GM19395 (cell line): Measurements from ENCODE around the gene HRNR.
"Not testable (repeated sequence)": the region's sequence is repeated elsewhere in the genome, so short reads cannot be mapped to it uniquely, and the experiment has no call there.

Experiments used
- ATAC-seq: cut with Tn5 transposase; IDR thresholded peaks from one replicate; pipeline ENCODE4 v1.9.1; 2021; ENCODE audit warnings: mild to moderate bottlenecking, moderate library complexity; ENCODE audit not compliant: unreplicated experiment

The HRNR gene

DNA sequence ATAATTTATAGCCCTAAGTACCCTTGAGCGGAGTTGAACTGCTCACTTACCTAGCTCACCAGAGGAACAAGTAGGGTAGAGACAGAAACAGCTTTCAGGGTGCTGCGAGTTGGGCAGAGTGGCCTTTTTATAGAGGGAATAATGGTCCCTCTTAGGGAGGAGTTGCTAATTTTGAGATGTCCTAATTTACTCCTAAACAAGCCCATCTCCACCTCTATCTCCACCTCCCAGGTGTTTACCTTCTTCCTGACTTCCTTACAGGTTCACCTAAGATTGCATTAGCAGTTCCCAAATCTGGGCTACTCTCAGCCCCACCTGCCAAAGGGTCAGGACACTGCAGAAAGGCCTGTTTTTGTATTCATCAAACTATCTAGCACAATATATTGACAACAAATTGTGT, at the start of gene HRNR:
TSS of gene HRNR (minus strand) at position 101 of the 400 bp plus-strand sequence. CDS start 940 bp downstream, outside the sequence.
- ATAC-seq, result no peak

GRCh38 chr1:152256394-152256793, 32.4 kb upstream of the HRNR start:
- not testable (repeated sequence) for ATAC-seq

DNA sequence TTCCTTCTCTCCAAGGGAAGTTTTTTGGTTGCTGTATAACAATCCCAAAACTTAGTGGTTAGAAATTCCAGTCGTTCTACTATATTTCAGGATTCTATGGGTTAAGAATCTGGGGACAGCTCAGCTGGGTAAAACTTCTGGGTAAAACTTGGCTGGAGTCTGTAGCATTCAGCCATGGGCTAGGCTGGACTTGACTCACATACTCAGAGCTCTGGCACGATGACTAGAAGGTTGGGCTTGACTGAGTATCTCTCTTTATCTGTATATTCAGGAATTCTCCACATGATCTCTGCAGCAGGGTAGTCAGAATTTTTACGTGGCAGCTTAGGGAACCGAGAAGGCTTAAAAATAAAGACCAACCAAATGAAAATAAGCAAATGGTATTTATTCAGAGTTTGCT, 28.2 kb upstream of the HRNR start:
- ATAC-seq, result no peak

- no peak for ATAC-seq
Measured at GRCh38 chr1:152251391-152251790, 27.4 kb upstream of the HRNR start.

DNA sequence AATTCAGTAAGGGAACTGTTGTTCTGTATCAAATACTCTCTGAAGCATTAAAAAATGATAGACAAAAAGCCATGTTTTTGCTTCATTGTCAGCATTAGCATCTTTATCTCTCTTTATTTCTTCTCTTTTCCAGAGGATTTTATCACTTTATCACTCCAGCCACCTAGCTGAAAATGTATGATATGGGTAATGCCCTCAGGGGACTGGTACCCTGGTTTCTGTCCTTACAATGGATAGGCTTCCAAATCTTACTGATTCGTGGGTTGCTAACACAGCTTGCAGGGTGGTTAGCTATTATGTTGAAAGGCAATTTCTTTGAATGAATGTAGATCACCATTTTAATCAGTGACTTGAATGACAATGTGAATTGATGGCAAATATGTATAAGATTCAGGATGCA, 23.3 kb upstream of the HRNR start:
- ATAC-seq, result no peak

DNA sequence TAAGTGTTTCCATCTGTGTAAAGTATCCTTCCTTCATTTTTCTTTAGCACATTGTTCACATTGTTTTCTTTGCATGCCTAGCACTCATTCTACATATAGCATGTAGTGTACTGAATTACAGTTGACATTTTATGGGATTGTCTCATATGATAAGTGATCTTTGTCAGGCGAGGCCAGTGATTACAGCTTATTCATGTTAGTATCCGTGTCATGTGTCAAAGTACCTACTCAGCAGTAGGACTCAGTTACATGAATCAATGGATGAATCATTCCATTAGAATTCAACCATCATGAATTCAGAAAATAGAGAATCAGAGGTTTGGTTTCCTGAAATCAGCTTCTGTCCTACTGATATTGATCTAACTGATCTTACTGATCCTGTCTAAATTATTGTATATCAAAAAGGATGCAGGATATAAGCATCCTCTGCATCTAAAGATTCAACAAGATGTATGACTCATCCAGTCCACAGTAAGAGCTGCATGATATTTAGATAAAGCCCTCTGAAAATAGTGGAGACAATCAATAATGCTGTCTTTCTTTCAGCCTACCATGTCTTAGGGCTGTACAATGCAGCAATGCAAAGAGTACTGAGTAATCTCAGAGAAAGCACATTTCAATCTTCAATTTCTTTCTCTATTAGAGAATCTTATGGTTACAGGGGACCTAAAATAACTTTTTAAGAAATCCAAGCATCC, 20.7 kb upstream of the HRNR start:
- ATAC-seq, result no peak

DNA sequence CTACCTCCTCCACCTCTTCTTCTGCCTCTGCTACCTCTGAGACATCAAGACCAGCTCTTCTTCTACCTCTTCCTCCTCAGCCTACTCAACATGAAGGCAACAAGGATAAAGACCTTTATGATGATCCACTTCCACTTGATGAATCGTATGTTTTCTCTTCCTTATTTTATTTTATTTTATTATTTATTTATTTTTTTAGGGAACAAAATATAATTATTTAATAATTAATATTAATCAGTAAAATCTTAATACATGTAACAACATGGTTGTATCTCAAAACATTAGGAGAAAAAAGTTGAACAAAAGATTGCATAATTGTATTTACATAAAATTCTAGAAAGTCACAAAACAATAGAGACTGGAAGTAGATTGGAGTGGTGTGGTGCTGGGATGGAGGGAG, 13.1 kb upstream of the HRNR start:
- no peak for ATAC-seq

- no peak for ATAC-seq
Measured at GRCh38 chr1:152228831-152229230, 4.8 kb upstream of the HRNR start.

DNA sequence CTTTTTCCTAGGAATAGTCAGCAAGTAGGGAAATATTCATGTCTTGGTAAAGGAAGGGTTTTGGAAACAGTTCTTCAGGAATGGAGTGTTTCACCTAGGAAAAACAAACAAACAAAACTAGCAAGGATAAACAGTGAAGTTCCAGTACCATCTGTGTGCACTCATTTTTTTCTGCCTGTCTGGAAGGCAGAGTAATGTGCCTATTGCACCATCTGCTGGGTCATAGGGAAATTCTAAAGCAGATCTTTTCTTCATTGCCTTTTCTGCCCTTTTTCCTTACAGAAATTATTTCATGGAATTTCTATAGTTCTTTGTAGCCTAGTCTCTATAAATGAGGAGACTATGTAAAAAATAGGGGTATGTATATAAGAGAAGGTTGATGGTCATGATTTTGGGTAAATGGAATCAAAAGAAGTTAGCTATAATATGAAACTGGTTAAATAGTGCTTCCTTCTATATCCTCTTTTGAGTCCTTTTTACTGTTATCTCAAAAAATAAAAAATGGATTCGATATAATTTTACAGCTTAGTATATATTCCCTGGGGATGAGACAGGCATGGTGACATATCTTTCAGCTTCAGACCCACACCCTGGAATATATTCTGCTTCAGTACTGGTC, 3.4 kb upstream of the HRNR start:
- no peak for ATAC-seq

DNA sequence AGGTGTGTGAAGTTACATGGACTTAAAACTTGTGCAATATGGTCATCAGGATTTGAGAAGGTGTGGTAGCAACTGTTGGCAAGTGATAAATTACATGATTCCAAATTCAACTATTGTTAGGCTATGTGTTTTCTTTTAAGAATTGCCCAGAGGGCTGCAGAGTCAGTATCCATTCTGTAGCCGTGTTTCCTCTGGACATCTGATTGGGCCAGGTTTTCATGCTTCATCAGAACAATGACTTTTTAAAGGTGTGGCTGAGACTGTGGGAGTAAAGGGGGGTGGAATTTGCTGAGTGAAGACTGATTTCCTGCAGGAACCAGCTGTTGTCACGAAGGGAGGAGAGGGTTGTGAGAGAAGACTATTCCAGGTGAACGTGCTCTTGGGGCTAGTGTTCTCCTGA, 1.7 kb upstream of the HRNR start:
- no peak for ATAC-seq

DNA sequence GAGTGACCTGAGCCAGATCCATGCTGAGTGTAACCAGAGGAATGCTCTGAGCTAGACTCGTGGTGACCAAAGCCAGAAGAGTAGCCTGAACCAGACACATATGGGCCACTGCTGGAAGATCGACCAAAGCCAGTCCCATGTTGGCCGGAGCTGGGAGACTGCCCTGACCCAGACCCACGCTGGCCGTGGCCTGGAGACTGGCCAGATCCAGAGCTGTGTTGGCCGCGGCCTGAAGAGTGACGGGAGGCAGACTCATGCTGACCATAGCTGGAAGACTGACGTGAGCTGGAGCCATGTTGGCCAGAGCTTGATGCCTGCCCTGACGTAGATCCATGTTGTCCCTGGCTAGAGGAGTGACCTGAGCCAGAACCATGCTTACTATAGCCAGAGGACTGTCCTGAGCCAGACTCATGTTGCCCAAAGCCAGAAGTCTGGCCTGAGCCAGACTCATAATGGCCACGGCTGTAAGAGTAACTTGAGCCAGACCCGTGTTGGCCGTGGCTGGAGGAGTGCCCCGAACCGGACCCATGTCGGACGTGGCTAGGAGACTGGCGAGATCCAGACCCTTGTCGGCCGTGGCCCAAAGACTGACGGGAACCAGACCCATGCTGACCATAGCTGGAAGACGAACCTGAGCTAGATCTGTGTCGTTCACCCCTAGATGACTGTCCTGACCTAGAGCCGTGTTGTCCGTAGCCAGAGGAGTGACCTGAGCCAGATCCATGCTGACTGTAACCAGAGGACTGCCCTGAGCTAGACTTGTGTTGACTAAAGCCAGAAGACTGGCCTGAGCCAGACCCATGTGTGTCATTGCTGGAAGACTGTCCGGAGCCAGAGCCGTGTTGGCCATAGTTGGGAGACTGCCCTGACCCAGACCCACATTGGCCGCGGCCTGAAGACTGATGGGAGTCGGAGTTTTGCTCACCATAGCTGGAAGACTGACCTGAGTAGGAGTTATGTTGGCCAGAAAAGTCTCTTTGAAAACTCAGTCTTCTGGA, 3.5 kb downstream of the HRNR start:
- no peak for ATAC-seq

DNA sequence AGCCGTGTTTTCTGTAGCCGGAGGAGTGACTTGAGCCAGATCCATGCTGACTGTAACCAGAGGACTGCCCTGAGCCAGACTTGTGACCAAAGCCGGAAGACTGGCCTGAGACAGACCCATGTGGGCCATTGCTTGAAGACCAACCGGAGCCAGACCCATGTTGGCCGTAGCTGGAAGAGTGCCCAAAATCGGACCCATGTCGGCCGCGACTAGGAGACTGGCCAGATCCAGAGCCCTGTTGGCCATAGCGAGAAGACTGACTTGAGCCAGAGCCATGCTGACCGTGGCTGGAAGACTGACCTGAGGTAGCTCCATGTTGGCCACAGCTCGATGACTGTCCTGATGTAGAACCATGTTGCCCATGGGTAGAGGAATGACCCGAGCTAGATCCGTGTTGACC, 4.6 kb downstream of the HRNR start:
- ATAC-seq, result not testable (repeated sequence)

DNA sequence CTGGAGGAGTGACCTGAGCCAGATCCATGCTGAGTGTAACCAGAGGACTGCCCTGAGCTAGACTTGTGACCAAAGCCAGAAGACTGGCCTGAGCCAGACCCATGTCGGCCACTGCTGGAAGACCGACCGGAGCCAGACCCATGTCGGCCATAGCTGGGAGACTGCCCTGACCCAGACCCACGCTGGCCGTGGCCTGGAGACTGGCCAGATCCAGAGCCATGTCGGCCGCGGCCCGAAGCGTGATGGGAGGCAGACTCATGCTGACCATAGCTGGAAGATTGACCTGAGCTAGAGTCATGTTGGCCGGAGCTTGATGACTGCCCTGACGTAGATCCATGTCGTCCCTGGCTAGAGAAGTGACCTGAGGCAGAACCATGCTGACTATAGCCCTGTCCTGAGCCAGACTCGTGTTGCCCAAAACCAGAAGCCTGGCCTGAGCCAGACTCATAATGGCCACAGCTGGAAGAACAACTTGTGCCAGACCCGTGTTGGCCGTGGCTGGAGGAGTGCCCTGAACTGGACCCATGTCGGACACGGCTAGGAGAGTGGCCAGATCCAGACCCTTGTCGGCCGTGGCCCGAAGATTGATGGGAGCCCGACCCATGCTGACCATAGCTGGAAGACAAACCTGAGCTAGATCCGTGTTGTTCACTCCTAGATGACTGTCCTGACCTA, 5.1 kb downstream of the HRNR start:
- no peak for ATAC-seq

GRCh38 chr1:152215604-152216003, 8.4 kb downstream of the HRNR start:
- ATAC-seq, result not testable (repeated sequence)

DNA sequence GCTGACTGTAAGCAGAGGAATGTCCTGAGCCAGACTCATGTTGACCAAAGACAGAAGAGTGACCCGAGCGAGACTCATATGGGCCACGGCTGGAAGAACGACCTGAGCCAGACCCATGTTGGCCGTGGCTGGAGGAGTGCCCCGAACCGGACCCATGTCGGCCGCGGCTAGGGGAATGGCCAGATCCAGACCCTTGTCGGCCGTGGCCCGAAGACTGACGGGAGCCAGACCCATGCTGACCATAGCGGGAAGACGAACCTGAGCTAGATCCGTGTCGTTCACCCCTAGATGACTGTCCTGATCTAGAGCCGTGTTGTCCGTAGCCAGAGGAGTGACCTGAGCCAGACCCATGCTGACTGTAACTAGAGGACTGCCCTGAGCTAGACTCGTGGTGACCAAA, 9.1 kb downstream of the HRNR start:
- not testable (repeated sequence) for ATAC-seq

DNA sequence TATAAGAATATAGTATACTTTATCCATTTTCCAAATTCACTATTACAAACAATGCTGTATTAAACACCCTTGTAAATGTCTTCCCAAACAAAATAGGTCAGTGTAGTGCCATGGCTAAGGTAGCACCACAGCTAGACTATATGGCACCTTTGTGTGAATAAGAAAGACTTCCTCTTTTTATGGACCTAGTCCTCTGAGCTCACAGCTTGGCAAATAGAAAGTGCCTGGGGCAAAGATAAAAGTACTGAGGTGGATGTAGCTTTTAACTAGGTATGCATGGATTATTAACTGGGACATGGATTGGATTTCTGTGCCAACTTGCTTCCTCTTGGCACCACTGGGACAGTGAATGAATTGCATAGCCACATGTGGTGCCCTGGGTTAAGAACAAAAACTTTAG, 25.0 kb downstream of the HRNR start:
- ATAC-seq, result no peak

- ATAC-seq, result no peak
Measured at GRCh38 chr1:152197361-152197941, 26.5 kb downstream of the HRNR start.

- no peak for ATAC-seq
Measured at GRCh38 chr1:152191711-152192110, 32.3 kb downstream of the HRNR start.

- ATAC-seq, result no peak
Measured at GRCh38 chr1:152191260-152191659, 32.7 kb downstream of the HRNR start.

DNA sequence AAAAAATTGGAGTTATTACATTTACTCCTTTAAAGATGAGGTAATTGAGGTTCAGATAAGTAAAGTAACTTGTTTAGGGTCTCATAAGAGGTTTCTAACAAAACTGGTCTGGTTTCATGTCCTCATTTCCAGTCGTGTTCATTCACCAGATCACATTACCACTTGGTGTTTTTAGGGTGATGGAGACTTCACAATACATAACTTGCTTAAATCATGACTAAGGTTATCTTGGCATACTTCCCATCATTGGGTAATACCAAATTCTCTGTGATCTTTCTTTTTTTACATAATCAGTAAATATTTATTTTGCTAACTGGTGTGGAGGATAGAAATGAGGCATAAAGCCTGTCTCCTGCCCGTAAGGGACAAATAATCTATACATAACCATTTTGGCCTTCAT, 33.4 kb downstream of the HRNR start:
- ATAC-seq, result no peak
